Measurements from ENCODE around the gene HOXC13.

DNA sequence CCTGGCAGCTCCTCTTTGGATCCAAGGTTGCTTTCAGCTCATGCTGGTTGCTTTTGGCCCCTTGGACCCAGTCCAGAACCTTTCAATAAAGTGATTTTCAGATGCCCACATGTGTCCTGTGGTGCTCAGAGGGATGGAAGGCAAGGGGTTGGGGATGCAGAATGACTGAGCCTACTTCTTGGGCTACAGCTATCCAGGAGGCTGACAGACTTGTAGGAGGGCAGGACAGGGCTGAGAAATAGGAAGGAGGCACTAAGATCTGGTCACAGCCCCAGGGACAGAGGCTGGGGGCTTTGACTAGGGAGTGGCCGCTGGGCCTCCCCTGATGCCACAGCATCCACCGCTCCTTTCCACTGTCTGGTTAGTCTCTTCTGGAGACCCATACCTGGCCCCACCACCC is 33.1 kb downstream of the HOXC13 start:
- TF ChIP-seq, protein P1, sequence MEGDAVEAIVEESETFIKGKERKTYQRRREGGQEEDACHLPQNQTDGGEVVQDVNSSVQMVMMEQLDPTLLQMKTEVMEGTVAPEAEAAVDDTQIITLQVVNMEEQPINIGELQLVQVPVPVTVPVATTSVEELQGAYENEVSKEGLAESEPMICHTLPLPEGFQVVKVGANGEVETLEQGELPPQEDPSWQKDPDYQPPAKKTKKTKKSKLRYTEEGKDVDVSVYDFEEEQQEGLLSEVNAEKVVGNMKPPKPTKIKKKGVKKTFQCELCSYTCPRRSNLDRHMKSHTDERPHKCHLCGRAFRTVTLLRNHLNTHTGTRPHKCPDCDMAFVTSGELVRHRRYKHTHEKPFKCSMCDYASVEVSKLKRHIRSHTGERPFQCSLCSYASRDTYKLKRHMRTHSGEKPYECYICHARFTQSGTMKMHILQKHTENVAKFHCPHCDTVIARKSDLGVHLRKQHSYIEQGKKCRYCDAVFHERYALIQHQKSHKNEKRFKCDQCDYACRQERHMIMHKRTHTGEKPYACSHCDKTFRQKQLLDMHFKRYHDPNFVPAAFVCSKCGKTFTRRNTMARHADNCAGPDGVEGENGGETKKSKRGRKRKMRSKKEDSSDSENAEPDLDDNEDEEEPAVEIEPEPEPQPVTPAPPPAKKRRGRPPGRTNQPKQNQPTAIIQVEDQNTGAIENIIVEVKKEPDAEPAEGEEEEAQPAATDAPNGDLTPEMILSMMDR (IDR thresholded peaks at IDR 0.05), result no peak
- no peak for TF ChIP-seq POLR2AphosphoS5 (IDR thresholded peaks at IDR 0.05)

Data from prostate gland (tissue), 2 donors.